HG02588 (cell line): Measurements from ENCODE around the gene AP5Z1.

ENCODE experiments used
- ATAC-seq: cut with Tn5 transposase; IDR thresholded peaks from one replicate; pipeline ENCODE4 v1.9.1; 2021; ENCODE audit warnings: mild to moderate bottlenecking, moderate library complexity; ENCODE audit not compliant: unreplicated experiment

AP5Z1 gene

GRCh38 chr7:4819560-4820404 lies 44.4 kb downstream of the AP5Z1 start:
- no peak for ATAC-seq

GRCh38 chr7:4820405-4820966 lies 45.1 kb downstream of the AP5Z1 start:
- ATAC-seq, result no peak

- no peak for ATAC-seq
Observed at GRCh38 chr7:4820967-4821471, 45.6 kb downstream of the AP5Z1 start.

- ATAC-seq, result no peak
Observed at GRCh38 chr7:4822677-4823076, 47.3 kb downstream of the AP5Z1 start.

GRCh38 chr7:4823441-4824119 lies 48.2 kb downstream of the AP5Z1 start:
- ATAC-seq, result no peak

- ATAC-seq, result no peak
Observed at GRCh38 chr7:4824120-4824775, 48.8 kb downstream of the AP5Z1 start.

- ATAC-seq, result no peak
Observed at GRCh38 chr7:4825081-4825480, 49.7 kb downstream of the AP5Z1 start.

GRCh38 chr7:4828720-4829383 lies 53.4 kb downstream of the AP5Z1 start:
- no peak for ATAC-seq

- no peak for ATAC-seq
Observed at GRCh38 chr7:4830176-4830575, 54.8 kb downstream of the AP5Z1 start.

GRCh38 chr7:4831723-4832495 lies 56.5 kb downstream of the AP5Z1 start:
- ATAC-seq, result no peak

- no peak for ATAC-seq
Observed at GRCh38 chr7:4832711-4833110, 57.3 kb downstream of the AP5Z1 start.

GRCh38 chr7:4833176-4833575 lies 57.8 kb downstream of the AP5Z1 start:
- no peak for ATAC-seq

- no peak for ATAC-seq
Observed at GRCh38 chr7:4833691-4834600, 58.5 kb downstream of the AP5Z1 start.

- no peak for ATAC-seq
Observed at GRCh38 chr7:4834601-4835397, 59.4 kb downstream of the AP5Z1 start.

GRCh38 chr7:4835398-4836205 lies 60.2 kb downstream of the AP5Z1 start:
- ATAC-seq, result no peak

GRCh38 chr7:4836206-4836661 lies 60.8 kb downstream of the AP5Z1 start:
- no peak for ATAC-seq
